Mesenchymal stem cell (in vitro differentiated cells and primary cell): Measurements from ENCODE around the gene HPS1.

Experiments used
- DNase-seq: peaks from one replicate; pipeline ENCODE4 v3.0.0-alpha.2; 2013
- H2AFZ ChIP-seq: one replicate; pipeline ENCODE4 v1.6.1; 2013; ENCODE audit warnings: low read depth, mild to moderate bottlenecking, control low read depth, inconsistent platforms, low read length, moderate library complexity
- H2AK5ac ChIP-seq: 2 replicates; pipeline ENCODE4 v1.6.1; 2013; ENCODE audit warnings: low read length, moderate library complexity, mild to moderate bottlenecking, inconsistent platforms; ENCODE audit not compliant: severe bottlenecking
- H2BK120ac ChIP-seq: one replicate; pipeline ENCODE4 v1.6.1; 2013; ENCODE audit warnings: low read depth, mild to moderate bottlenecking, inconsistent platforms, low read length, moderate library complexity
- H2BK12ac ChIP-seq, 2 experiments: one replicate each; pipeline ENCODE4 v1.6.1; 2013; ENCODE audit warnings: inconsistent platforms in 2 of 2, low read length in 2 of 2, mild to moderate bottlenecking in 2 of 2, moderate library complexity in 2 of 2, control low read depth in 1 of 2
- H2BK15ac ChIP-seq: one replicate; pipeline ENCODE4 v1.6.1; 2013; ENCODE audit warnings: mild to moderate bottlenecking, low read depth, inconsistent platforms; ENCODE audit not compliant: poor library complexity, severe bottlenecking
- H2BK5ac ChIP-seq: 2 replicates; pipeline ENCODE4 v1.6.1; 2013; ENCODE audit warnings: low read depth, mild to moderate bottlenecking, low read length, control low read depth, inconsistent platforms; ENCODE audit not compliant: poor library complexity, severe bottlenecking
- H3K14ac ChIP-seq, 2 experiments: one replicate each; pipeline ENCODE4 v1.6.1; 2013; ENCODE audit warnings: inconsistent platforms in 2 of 2, low read length in 2 of 2, control low read depth in 1 of 2, mild to moderate bottlenecking in 1 of 2, moderate library complexity in 1 of 2
- H3K18ac ChIP-seq, 2 experiments: one replicate each; pipeline ENCODE4 v1.6.1; 2013; ENCODE audit warnings: inconsistent platforms in 2 of 2, low read length in 2 of 2, control low read depth in 1 of 2, low read depth in 1 of 2, mild to moderate bottlenecking in 1 of 2
- H3K23ac ChIP-seq, 2 experiments: one replicate each; pipeline ENCODE4 v1.6.1; 2013; ENCODE audit warnings: inconsistent platforms in 2 of 2, low read length in 2 of 2, mild to moderate bottlenecking in 2 of 2, moderate library complexity in 2 of 2, control low read depth in 1 of 2
- H3K27ac ChIP-seq: 2 replicates; pipeline ENCODE4 v1.5.1; 2013; ENCODE audit warnings: mild to moderate bottlenecking, moderate library complexity, low read length, control low read depth, inconsistent platforms; ENCODE audit not compliant: poor library complexity, severe bottlenecking
- H3K27me3 ChIP-seq, 2 experiments: 2 replicates each; pipeline versions ENCODE4 v1.6.1 to v1.7.0; 2013; ENCODE audit warnings: low read length in 2 of 2, mild to moderate bottlenecking in 2 of 2, moderate library complexity in 2 of 2, control low read depth in 1 of 2, inconsistent platforms in 1 of 2; ENCODE audit not compliant: control insufficient read depth in 1 of 2, insufficient read depth in 1 of 2
- H3K36me3 ChIP-seq, 2 experiments: 2 replicates each; pipeline versions ENCODE4 v1.6.1 to v1.7.0; 2013; ENCODE audit warnings: low read length in 2 of 2, control low read depth in 1 of 2, inconsistent platforms in 1 of 2, low read depth in 1 of 2, mild to moderate bottlenecking in 1 of 2; ENCODE audit not compliant: insufficient read depth in 2 of 2, control insufficient read depth in 1 of 2
- H3K4ac ChIP-seq, 2 experiments: one replicate each; pipeline ENCODE4 v1.6.1; 2013; ENCODE audit warnings: inconsistent platforms in 2 of 2, low read length in 2 of 2, mild to moderate bottlenecking in 2 of 2, moderate library complexity in 2 of 2, control low read depth in 1 of 2, low read depth in 1 of 2
- H3K4me1 ChIP-seq: 2 replicates; pipeline ENCODE4 v1.6.1; 2013; ENCODE audit warnings: low read depth, low read length, control low read depth; ENCODE audit not compliant: control insufficient read depth, insufficient read depth
- H3K4me2 ChIP-seq: 2 replicates; pipeline ENCODE4 v1.6.1; 2013; ENCODE audit warnings: low read length, mild to moderate bottlenecking, inconsistent platforms; ENCODE audit not compliant: poor library complexity, severe bottlenecking
- H3K4me3 ChIP-seq, 2 experiments: 2 replicates each; pipeline versions ENCODE4 v1.5.1 to v1.7.0; 2013; ENCODE audit warnings: low read length in 2 of 2, mild to moderate bottlenecking in 2 of 2, control low read depth in 1 of 2, low read depth in 1 of 2; ENCODE audit not compliant: insufficient read depth in 1 of 2
- H3K79me1 ChIP-seq: replicated peaks from 2 replicates; pipeline ENCODE4 v1.6.1; 2013; ENCODE audit warnings: mild to moderate bottlenecking, control low read depth, low read length, inconsistent platforms; ENCODE audit not compliant: poor library complexity, severe bottlenecking
- H3K9ac ChIP-seq: 2 replicates; pipeline ENCODE4 v1.7.0; 2013; ENCODE audit warnings: mild to moderate bottlenecking, low read length, moderate library complexity
- H3K9me3 ChIP-seq: 2 replicates; pipeline ENCODE4 v1.7.0; 2013; ENCODE audit warnings: mild to moderate bottlenecking, low read length; ENCODE audit not compliant: control insufficient read depth
- H4K8ac ChIP-seq: one replicate; pipeline ENCODE4 v1.6.1; 2013; ENCODE audit warnings: inconsistent platforms, mild to moderate bottlenecking, low read length, moderate library complexity
- H4K91ac ChIP-seq: one replicate; pipeline ENCODE4 v1.6.1; 2013; ENCODE audit warnings: mild to moderate bottlenecking, low read length, inconsistent platforms
- WGBS: methylation state at CpG from one replicate; pipeline ENCODE4 v1.1.7; 2013; ENCODE audit warnings: mixed read lengths; 5-methylcytosine and 5-hydroxymethylcytosine counted together

HPS1 gene

DNA sequence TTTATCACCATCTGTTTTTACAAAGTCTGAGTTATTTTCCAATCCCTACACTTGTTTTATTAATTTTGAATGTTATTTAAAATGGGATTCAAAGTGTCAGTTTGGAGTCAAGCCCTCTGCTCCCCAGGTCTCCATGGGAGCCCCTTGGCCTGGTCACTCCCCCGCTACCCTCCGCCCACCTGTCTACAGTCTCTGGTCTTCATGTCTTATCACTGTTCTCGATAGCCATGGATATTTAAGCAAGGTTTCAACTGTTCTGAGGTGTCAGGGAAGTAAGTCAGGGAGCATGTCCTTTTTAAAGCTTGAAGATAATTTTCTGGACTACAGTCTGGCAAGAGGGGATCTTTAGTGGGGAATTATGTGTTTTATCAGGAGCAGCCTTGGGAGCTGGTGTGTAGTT, 19.1 kb upstream of the HPS1 start:
- WGBS, result 100% methylated on average over 3 of the region's 3 CpGs
- H3K4me1 ChIP-seq, result peaks cover 9% of the 10 kb centered on the region
- no peak overlapping the region for H3K4ac ChIP-seq
- no peak overlapping the region for H2BK120ac ChIP-seq
- H2BK5ac ChIP-seq, result no peak overlapping the region
- no peak overlapping the region for H3K23ac ChIP-seq
- peak overlapping the region; percentile 6 to 79 for H2BK12ac ChIP-seq
- H3K9me3 ChIP-seq, result no peaks in the 10 kb centered on the region
- DNase-seq, result no peak
- peaks cover 0 to 11% of the 10 kb centered on the region in 2 experiments for H3K27me3 ChIP-seq
- H3K36me3 ChIP-seq, result no peaks in the 10 kb centered on the region
- H2AFZ ChIP-seq, result no peak overlapping the region
- no peak overlapping the region for H2BK15ac ChIP-seq
- H3K4me2 ChIP-seq, result no peak overlapping the region
- no peak overlapping the region for H4K8ac ChIP-seq
- no peak overlapping the region for H3K14ac ChIP-seq
- no peak overlapping the region for H2AK5ac ChIP-seq
- H3K4me3 ChIP-seq, result no peak overlapping the region
- no peak overlapping the region for H3K27ac ChIP-seq
- H3K79me1 ChIP-seq, result no peaks in the 10 kb centered on the region
- H3K18ac ChIP-seq, result no peak overlapping the region
- no peak overlapping the region for H4K91ac ChIP-seq
- H3K9ac ChIP-seq, result no peak overlapping the region

DNA sequence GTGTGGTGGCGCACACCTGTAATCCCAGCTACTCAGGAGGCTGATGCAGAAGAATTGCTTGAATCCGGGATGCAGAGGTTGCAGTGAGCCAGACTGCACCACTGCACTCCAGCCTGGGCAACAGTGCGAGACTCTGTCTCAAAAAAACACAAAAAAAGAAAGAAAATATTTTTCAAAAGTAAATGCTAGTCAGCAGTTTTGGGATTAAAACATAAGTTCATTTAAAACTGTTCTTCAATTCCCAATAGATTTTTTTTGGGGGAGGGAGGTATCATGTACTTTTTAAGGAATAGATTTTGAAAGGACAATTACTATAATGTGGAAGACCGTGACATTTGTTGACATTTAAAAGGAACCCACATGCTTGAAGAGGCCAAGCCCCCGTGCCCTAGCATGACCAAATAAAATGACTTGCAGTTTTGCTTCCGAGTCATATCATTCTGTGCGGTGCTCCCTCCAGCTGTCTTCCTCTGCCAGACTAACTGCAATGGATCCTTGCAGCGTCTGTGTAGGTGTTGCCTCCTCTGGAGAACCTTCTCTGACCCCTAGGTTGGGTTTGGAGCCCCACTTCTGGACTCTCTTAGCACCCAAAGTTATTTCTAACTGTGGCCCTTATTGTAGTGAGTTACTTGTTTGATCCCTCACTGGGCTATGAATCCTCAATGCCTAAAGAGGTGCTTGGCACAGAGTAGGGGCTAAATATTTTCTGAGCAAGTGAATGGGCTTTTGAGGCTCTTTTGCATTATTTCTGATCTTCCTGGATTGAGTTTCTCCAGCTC, 17.4 kb upstream of the HPS1 start:
- H3K9me3 ChIP-seq, result no peaks in the 10 kb centered on the region
- H3K36me3 ChIP-seq, result no peaks in the 10 kb centered on the region
- no peak overlapping the region for H3K4me3 ChIP-seq
- no peak overlapping the region for H2AK5ac ChIP-seq
- no peaks in the 10 kb centered on the region for H3K27me3 ChIP-seq
- no peak overlapping the region for H2AFZ ChIP-seq
- peak overlapping the region; percentile 75 to 80 for H2BK12ac ChIP-seq
- no peak for DNase-seq
- no peak overlapping the region for H2BK5ac ChIP-seq
- H2BK120ac ChIP-seq, result no peak overlapping the region
- H3K18ac ChIP-seq, result peak overlapping the region in 1 of 2 experiments; percentile 30
- no peak overlapping the region for H3K4me2 ChIP-seq
- peak overlapping the region in 1 of 2 experiments; percentile 38 for H3K4ac ChIP-seq
- peaks cover 9% of the 10 kb centered on the region for H3K4me1 ChIP-seq
- H4K8ac ChIP-seq, result peak overlapping the region; percentile 84
- H3K23ac ChIP-seq, result no peak overlapping the region
- H3K14ac ChIP-seq, result no peak overlapping the region
- H3K27ac ChIP-seq, result no peak overlapping the region
- H2BK15ac ChIP-seq, result no peak overlapping the region
- no peaks in the 10 kb centered on the region for H3K79me1 ChIP-seq
- 53% methylated on average over 7 of the region's 8 CpGs for WGBS
- H3K9ac ChIP-seq, result no peak overlapping the region
- H4K91ac ChIP-seq, result no peak overlapping the region

DNA sequence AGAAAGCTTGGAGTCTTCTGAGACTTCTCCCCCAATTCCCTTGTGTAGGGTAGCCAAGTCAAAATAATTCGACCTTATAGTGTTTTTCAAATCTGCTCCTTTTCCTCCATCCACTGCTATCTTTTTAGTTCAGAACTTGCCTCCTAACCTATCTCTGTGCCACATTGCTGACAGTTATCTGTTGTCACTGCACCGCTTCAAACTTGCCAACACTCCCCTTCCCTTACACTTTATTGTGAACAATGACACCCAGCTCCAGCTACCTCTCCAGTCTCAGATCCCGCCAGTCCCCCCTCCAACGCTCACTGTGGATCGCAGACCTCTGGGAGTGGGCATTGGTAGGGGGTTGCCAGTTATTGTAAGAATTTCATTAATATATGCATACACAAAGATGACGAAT, 16.3 kb upstream of the HPS1 start:
- Histone ChIP-seq H3K4ac (no peak overlapping the region), H3K23ac (no peak overlapping the region), H3K79me1 (no peaks in the 10 kb centered on the region), H2BK5ac (no peak overlapping the region), H3K9me3 (no peaks in the 10 kb centered on the region), H3K4me1 (peaks cover 9% of the 10 kb centered on the region), H2BK12ac (peak overlapping the region; percentile 45 to 70), H2AK5ac (peak overlapping the region; percentile 68), H3K4me3 (no peak overlapping the region), H4K91ac (no peak overlapping the region), H4K8ac (no peak overlapping the region), H3K14ac (no peak overlapping the region), H3K27ac (no peak overlapping the region), H3K4me2 (no peak overlapping the region), H3K27me3 (no peaks in the 10 kb centered on the region), H3K9ac (no peak overlapping the region), H3K36me3 (no peaks in the 10 kb centered on the region), H2BK15ac (no peak overlapping the region), H3K18ac (no peak overlapping the region), H2BK120ac (no peak overlapping the region), H2AFZ (no peak overlapping the region)
- no peak for DNase-seq
- WGBS, result 100% methylated on average over 3 of the region's 6 CpGs

DNA sequence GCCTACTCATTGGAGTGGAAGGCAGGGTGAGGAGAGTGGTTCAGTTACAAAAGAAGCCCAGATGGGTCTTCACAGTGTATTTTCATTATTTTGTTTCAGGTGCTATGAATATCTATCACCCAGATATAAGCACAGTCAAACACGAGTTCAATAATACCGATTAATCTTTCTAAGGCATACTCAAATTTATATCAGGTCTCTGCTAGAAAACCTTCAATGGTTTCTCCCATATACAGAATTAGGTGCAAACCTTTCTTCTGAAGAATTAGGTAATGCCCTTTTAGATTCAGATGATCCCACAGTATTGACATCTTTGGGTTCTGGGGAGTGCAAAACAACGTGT, 14.7 kb upstream of the HPS1 start:
- WGBS, result 92% methylated on average over 2 of the region's 3 CpGs
- no peaks in the 10 kb centered on the region for H3K79me1 ChIP-seq

More for the DNA sequence above, 14.7 kb upstream of the HPS1 start:
- Histone ChIP-seq H3K4me1 (peaks cover 4% of the 10 kb centered on the region), H3K18ac (peak overlapping the region in 1 of 2 experiments; percentile 69), H2BK5ac (peak overlapping the region; percentile 48), H3K27ac (peak overlapping the region; percentile 82), H3K9me3 (no peaks in the 10 kb centered on the region), H3K36me3 (no peaks in the 10 kb centered on the region), H3K14ac (no peak overlapping the region), H3K4me3 (no peak overlapping the region), H3K4ac (no peak overlapping the region), H2BK120ac (peak overlapping the region; percentile 90), H2AFZ (no peak overlapping the region), H3K27me3 (no peaks in the 10 kb centered on the region), H2BK15ac (no peak overlapping the region), H3K9ac (no peak overlapping the region), H3K23ac (no peak overlapping the region), H4K91ac (peak overlapping the region; percentile 76), H2BK12ac (peak overlapping the region; percentile 16 to 72), H3K4me2 (no peak overlapping the region), H2AK5ac (peak overlapping the region; percentile 90), H4K8ac (no peak overlapping the region)
- no peak for DNase-seq
